DMS79 treated with DMSO at 0.1 percent for 48 hours (cell line): ENCODE measurements around the gene GPR139.

Experiments
- DNase-seq: peaks from one replicate; lab custom pipeline; 2025; lab: John Stamatoyannopoulos, UW

The GPR139 gene

GRCh38 chr16:20073203-20074098 lies at the start of gene GPR139:
Gene GPR139, minus strand, starts transcription at chr16:20073890. Its CDS starts 274 bp downstream, at chr16:20073616.
- DNase-seq, result no peak

DNA sequence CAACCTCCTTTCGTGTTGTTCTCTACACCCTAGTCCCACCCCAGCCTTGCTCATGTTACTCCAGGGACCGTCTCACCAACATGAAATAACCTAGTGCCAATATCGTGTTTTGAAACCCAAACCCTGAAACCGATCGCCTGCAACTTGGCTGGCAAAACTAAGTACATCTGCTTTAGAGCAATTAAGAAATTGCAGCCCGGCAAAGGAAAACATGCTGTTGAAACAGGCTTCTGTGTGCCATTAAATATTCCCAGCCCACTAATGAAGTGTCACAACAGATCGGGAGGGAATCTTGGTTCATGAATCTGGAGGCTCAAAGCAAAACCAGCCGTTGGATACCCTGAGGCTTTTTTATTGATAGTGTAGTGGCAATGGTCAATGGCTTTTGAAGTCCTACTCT lies 48.3 kb upstream of the GPR139 start:
- DNase-seq, result no peak

GRCh38 chr16:20114356-20114755 lies 40.7 kb upstream of the GPR139 start:
- DNase-seq, result no peak

DNA sequence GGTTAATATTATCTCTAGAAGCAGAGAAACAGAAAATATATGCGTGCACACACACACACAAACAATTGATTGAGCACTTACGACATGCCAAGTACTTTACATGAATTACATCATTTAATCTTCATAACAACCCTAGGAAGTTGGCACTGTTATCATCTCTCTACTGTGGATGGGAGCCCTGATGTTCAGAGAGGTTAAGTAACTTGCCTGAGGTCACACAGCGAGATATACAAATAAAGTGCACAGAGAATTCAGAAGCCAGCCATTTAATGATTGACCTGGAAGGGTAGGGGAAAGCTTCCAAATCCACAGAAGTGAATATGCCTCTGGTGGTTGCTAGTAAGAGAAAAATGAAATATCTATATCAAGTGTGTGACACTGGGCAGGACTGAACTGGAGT lies 37.5 kb upstream of the GPR139 start:
- DNase-seq, result no peak

DNA sequence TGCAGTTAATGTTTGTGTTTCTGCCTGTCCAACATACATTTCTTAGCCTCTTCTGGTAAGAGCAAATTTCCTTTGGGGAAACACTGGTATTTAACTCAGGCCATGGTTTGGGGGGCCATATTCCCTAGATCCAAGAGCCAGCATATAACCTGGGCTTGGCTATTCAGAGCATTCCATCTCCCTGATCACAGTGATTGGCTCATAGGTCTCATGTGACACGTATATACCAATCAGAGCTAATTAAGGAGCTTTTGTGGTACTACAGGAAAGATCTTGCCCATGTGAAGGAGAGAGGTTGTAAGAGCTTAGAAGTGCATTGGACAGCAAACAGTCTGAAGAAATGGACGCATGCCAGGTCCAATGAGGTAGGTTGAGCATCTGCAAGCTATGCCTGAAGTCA lies 33.4 kb upstream of the GPR139 start:
- no peak for DNase-seq

- DNase-seq, result no peak
Measured at GRCh38 chr16:20104563-20105183, 31.0 kb upstream of the GPR139 start.

DNA sequence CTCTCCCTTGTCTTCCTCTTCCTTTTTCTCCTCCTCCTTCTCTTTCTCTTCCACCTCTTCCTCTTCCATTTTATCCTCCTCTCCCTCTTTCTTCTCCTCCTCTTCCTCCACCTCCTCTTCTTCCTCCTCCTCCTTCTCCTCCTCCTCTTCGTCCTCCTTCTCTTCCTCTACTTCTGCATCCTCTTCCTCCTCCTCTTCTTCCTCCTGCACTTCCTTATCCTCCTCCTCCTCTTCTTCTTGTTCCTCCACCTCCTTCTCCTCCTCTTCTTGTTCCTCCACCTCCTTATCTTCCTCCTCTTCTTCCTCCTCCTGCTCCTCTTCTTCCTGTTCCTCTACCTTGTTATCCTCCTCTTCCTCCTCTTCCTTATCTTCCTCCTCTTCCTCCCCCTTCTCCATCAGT lies 28.8 kb upstream of the GPR139 start:
- no peak for DNase-seq

- no peak for DNase-seq
Measured at GRCh38 chr16:20102021-20102420, 28.3 kb upstream of the GPR139 start.

- no peak for DNase-seq
Measured at GRCh38 chr16:20099375-20099774, 25.7 kb upstream of the GPR139 start.

DNA sequence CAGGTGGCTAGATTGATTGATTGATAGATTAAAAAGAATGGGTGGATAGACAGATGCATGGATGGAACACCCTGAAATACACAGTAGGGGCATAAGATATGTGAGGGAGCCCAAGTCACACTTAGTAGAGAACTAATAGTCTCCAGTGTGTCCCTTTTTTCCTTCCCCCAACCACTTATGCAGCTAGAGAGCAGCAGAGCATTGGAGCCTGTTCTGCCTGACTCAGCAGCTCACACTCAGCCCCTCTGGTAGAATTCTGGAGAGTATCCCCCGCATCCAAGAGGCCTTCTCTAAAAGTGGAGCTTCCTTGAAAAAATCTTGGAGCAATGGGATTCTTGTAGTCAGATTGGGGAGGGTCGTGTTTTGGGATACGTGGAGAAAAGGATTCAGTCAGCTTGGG lies 20.5 kb upstream of the GPR139 start:
- DNase-seq, result no peak

DNA sequence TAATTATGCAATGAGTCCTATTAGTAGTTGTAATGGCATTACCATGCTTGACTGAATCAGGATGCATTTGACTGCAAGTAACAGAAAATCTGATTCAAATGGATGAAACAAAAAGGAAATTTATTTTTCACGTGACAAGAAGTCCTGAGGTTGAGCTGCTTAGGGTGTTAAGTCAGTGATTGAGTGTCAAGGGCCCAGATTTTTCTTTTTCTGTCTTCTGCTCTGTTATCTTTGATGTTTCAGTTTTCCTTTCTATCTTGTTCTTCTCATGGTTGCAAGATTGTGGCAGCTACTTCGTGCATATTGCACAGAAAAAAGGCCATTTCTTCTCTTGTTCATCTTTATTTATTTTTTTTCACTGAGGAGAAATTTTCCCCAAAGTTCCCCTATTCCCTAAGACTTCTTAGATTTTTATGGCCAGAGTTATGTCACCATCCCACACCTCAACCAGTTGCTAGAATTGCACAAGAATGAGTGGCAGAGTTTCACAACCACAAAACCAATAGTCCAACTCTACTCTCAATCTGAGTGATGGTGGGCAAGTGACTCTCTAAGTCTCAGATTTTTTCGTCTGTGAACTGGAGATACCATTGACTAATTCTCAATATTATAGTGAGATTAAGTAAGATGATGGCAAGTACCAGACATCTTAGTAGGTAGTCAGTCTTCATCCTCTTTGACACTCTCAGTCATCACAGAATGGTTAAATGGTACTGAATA lies 15.7 kb upstream of the GPR139 start:
- no peak for DNase-seq

DNA sequence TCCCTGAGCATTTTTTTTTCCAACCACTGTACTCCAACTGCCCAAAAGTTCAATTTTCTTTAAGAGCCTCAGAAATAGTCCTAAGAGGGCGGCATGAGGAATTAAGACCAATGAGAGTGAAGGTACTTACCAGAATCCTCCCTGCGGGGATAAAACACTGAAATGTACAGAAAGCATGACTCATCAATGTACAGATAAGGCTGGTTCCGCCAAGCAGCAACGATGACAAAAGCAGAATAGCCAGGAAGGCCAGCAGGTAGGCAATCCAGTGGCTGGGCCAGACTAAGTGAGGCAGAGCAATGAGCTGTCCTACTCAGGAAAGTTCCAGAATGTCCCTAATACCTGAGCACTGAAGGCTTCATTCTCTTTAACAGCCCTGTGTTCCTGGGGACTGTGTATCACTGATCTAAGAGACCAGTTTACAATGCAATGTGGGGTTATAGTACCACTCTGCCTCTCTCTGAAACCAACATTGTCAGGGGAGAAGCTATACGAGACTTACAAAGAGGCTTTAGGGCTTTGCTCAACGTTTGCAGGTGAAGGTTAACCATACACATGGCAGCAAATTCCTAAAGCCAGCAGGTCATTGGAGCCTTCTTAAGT lies 11.0 kb upstream of the GPR139 start:
- DNase-seq, result no peak

DNA sequence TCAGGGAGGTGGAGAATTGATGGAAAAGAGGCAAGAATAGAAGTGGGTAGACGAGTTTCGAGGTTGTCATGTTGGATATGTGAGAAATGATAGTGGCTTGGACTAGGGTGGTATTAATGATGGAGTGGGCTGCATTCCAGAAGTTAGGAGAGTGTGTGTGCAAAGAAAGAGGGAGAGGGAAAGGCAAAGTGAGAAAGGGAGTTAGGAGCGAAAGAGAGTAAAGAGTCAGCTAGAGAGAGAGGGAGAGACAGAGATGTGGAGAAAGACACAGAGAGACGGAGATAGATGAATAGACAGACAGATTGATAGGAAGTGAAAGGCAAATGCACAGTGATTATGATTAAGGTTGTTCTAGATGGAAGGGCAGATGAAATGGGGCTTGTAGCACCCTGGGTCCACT lies 5.4 kb upstream of the GPR139 start:
- DNase-seq, result no peak

DNA sequence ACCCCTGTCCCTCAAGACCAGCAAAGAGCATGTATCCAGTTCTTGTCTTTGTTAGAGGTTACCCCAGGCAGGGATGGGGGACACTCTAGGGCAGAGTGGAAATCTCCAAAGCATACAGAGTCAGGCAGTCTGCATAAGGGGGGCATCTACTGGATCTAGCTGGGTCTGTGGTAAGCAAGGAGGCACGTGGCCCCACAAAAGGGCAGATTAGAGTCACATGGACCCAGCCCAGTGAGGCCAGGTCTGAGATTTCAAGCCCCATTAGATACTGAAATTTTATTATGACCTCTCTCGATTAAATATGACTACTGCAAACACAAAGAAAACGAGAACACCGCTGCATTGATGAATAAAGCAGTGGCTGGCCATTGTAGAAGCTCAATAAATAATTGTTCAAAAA lies 1.6 kb upstream of the GPR139 start:
- no peak for DNase-seq

DNA sequence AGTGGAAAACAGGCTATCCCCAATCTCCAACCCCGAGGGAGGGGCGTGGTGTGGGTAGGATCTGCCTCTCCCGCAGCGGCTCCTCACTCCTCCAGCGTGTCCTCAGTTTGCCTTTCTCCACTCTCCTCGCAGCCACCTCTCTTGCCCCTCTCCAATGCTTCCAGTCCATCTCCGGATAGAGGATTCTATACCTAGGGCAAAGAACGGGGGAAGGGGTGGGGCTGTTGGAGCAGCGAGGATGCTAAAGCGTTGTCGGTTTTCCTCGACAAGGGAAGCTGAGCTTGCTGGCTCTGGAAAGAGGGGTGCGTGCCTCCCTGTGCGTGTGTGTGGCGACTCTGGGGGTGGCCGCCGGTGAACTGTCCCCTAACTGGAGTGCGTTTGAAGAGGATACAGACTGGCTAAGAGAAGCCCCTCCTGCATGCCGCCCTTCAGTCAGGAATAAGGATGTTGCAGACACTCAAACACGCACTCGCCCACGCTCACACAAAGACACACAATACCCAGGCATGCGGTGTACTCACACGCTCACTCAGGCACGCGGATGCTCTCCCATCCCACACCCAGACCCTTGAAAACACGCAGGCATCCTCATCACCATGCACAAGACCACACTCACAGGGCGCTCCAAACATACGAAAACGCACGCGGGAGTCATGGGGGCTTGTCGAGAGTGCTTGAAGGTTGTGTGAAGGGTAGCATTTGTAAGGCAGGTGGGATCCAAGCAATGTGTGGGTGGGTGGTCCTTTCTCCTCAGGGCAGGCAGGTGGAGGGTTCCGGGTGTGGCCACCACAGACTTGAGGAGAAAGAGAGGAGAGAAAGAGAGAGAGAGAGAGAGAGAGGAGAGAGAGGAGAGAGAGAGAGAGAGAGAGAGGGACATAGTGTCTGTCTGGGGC lies 655 bp upstream of the GPR139 start:
- no peak for DNase-seq

- DNase-seq, result no peak
Measured at GRCh38 chr16:20072874-20073202, 852 bp downstream of the GPR139 start.

GRCh38 chr16:20072146-20072873 lies 1.4 kb downstream of the GPR139 start:
- DNase-seq, result no peak

GRCh38 chr16:20064931-20065330 lies 8.8 kb downstream of the GPR139 start:
- DNase-seq, result no peak

GRCh38 chr16:20064520-20064919 lies 9.2 kb downstream of the GPR139 start:
- DNase-seq, result no peak

- DNase-seq, result no peak
Measured at GRCh38 chr16:20061132-20061531, 12.6 kb downstream of the GPR139 start.

DNA sequence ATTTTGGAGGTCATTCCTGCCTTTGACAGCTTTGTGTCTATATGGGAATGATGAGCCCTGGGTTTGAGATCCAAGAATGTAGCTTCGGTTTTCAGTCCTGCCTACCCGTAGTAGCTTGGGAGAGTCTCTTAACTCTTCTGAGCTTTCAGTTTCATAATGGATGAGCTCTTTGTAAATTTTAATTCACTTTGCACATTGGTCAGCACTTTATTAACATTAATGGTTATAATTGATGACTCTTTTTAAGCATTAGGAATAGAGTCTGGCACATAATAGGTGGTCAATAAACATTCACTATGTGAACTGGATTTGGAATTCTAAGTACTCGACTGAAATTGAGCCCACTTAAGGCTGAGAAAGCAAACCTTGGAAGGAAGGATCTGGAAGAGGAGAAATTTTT lies 17.3 kb downstream of the GPR139 start:
- DNase-seq, result no peak
